ENCODE results near the gene PACS2. TPM values are rescaled to one million over a fixed set of nuclear protein-coding genes. Genes with fewer than 3 reads are reported as not detected.
"Not testable (repeated sequence)": the region's sequence is repeated elsewhere in the genome, so short reads cannot be mapped to it uniquely, and the experiment has no call there.

PACS2 gene
- total RNA-seq, 1 donor from 2014 or later = 64.0 TPM

GRCh38 chr14:105333020-105333490, 18.5 kb downstream of the PACS2 start:
- peak overlapping the region; percentile 93 for H3K27ac ChIP-seq (replicated peaks)

GRCh38 chr14:105333613-105334364, 19.2 kb downstream of the PACS2 start:
- Histone ChIP-seq H3K36me3 (no peaks in the 10 kb centered on the region), H3K27me3 (ENCODE audit: low read depth) (no peaks in the 10 kb centered on the region), H3K4me1 (peaks cover 94% of the 10 kb centered on the region), H3K27ac (replicated peaks) (peak overlapping the region; percentile 93), H3K9me3 (replicated peaks) (no peaks in the 10 kb centered on the region), H3K4me3 (no peak overlapping the region)
- no peak for DNase-seq
- TF ChIP-seq CTCF (IDR thresholded peaks at IDR 0.05; ENCODE audit: borderline replicate concordance) = no peak
- intact Hi-C loops (cut with micrococcal nuclease) = no loop called here

More at GRCh38 chr14:105333020-105333490, 18.5 kb downstream of the PACS2 start:
- DNase-seq = no peak
- Histone ChIP-seq H3K4me1 (peaks cover 94% of the 10 kb centered on the region), H3K27me3 (ENCODE audit: low read depth) (no peaks in the 10 kb centered on the region), H3K4me3 (no peak overlapping the region), H3K36me3 (no peaks in the 10 kb centered on the region), H3K9me3 (replicated peaks) (no peaks in the 10 kb centered on the region)
- intact Hi-C loops (cut with micrococcal nuclease) = no loop called here
- no peak for TF ChIP-seq CTCF (IDR thresholded peaks at IDR 0.05; ENCODE audit: borderline replicate concordance)

GRCh38 chr14:105334383-105335230, 20.1 kb downstream of the PACS2 start:
- no peaks in the 10 kb centered on the region for H3K27me3 ChIP-seq (ENCODE audit: low read depth)
- peaks cover 90% of the 10 kb centered on the region for H3K4me1 ChIP-seq
- no peak for TF ChIP-seq CTCF (IDR thresholded peaks at IDR 0.05; ENCODE audit: borderline replicate concordance)
- intact Hi-C loops (cut with micrococcal nuclease) = no loop called here
- H3K36me3 ChIP-seq = no peaks in the 10 kb centered on the region
- DNase-seq = no peak
- H3K9me3 ChIP-seq (replicated peaks) = no peaks in the 10 kb centered on the region
- peak overlapping the region; percentile 93 for H3K27ac ChIP-seq (replicated peaks)
- no peak overlapping the region for H3K4me3 ChIP-seq

GRCh38 chr14:105335231-105335542, 20.6 kb downstream of the PACS2 start:
- H3K4me1 ChIP-seq = peaks cover 90% of the 10 kb centered on the region
- H3K4me3 ChIP-seq; intact Hi-C loops (cut with micrococcal nuclease); H3K9me3 ChIP-seq (replicated peaks); H3K36me3 ChIP-seq; H3K27me3 ChIP-seq (ENCODE audit: low read depth); DNase-seq: not testable (repeated sequence)
- H3K27ac ChIP-seq (replicated peaks) = peak overlapping the region; percentile 93

GRCh38 chr14:105335735-105336476, 21.4 kb downstream of the PACS2 start:
- intact Hi-C loops (cut with micrococcal nuclease) = no loop called here
- H3K4me1 ChIP-seq = peaks cover 90% of the 10 kb centered on the region
- H3K27me3 ChIP-seq (ENCODE audit: low read depth) = no peaks in the 10 kb centered on the region
- H3K36me3 ChIP-seq = no peaks in the 10 kb centered on the region
- H3K4me3 ChIP-seq = peak overlapping the region; percentile 14
- peak overlapping the region; percentile 93 for H3K27ac ChIP-seq (replicated peaks)
- TF ChIP-seq CTCF (IDR thresholded peaks at IDR 0.05; ENCODE audit: borderline replicate concordance) = no peak
- H3K9me3 ChIP-seq (replicated peaks) = no peaks in the 10 kb centered on the region
- peak; percentile 70 for DNase-seq
